ENCODE results near the gene RAD51B. TPM values are rescaled to one million over a fixed set of nuclear protein-coding genes. Genes with fewer than 3 reads are reported as not detected.

RAD51B gene
- total RNA-seq, 2 donors from 2014 or later = 9.3 to 12.1 TPM

- Histone ChIP-seq H3K4me3 (no peak overlapping the region), H3K36me3 (no peaks in the 10 kb centered on the region), H3K27me3 (replicated peaks; ENCODE audit: insufficient read depth) (no peaks in the 10 kb centered on the region), H3K4me1 (ENCODE audit: control insufficient read depth in 1 of 2, low read depth in 2 of 2) (peaks cover 7 to 14% of the 10 kb centered on the region in 2 donors), H3K9me3 (no peaks in the 10 kb centered on the region), H3K27ac (no peak overlapping the region)
- no peak for DNase-seq (ENCODE audit: low spot score)
- TF ChIP-seq CTCF (IDR thresholded peaks at IDR 0.05) = no peak
- no peak for ATAC-seq (ENCODE audit: insufficient number of reproducible peaks, low FRiP score, low read depth)
These were observed 193.7 kb downstream of the RAD51B start for GRCh38 chr14:68013326-68013725.

- Histone ChIP-seq H3K36me3 (no peaks in the 10 kb centered on the region), H3K27me3 (replicated peaks; ENCODE audit: insufficient read depth) (no peaks in the 10 kb centered on the region), H3K9me3 (no peaks in the 10 kb centered on the region), H3K4me1 (ENCODE audit: control insufficient read depth in 1 of 2, low read depth in 2 of 2) (peaks cover 7 to 14% of the 10 kb centered on the region in 2 donors), H3K4me3 (no peak overlapping the region), H3K27ac (no peak overlapping the region)
- DNase-seq (ENCODE audit: low spot score) = no peak
- no peak for TF ChIP-seq CTCF (IDR thresholded peaks at IDR 0.05)
- ATAC-seq (ENCODE audit: insufficient number of reproducible peaks, low FRiP score, low read depth) = no peak
These were observed 195.2 kb downstream of the RAD51B start for GRCh38 chr14:68014771-68015170.

GRCh38 chr14:68015356-68016254 lies 196.0 kb downstream of the RAD51B start:
- no peaks in the 10 kb centered on the region for H3K27me3 ChIP-seq (replicated peaks; ENCODE audit: insufficient read depth)
- H3K36me3 ChIP-seq = no peaks in the 10 kb centered on the region
- no peak overlapping the region for H3K4me3 ChIP-seq
- peaks cover 7 to 14% of the 10 kb centered on the region in 2 donors for H3K4me1 ChIP-seq (ENCODE audit: control insufficient read depth in 1 of 2, low read depth in 2 of 2)
- no peak overlapping the region for H3K27ac ChIP-seq
- H3K9me3 ChIP-seq = no peaks in the 10 kb centered on the region
- no peak for TF ChIP-seq CTCF (IDR thresholded peaks at IDR 0.05)
- DNase-seq (ENCODE audit: low spot score) (no peak), ATAC-seq (ENCODE audit: insufficient number of reproducible peaks, low FRiP score, low read depth) (no peak)

- no peak for DNase-seq (ENCODE audit: low spot score)
- no peak overlapping the region for H3K4me3 ChIP-seq
- TF ChIP-seq CTCF (IDR thresholded peaks at IDR 0.05) = no peak
- peaks cover 7% of the 10 kb centered on the region in 2 donors for H3K4me1 ChIP-seq (ENCODE audit: control insufficient read depth in 1 of 2, low read depth in 2 of 2)
- H3K9me3 ChIP-seq = no peaks in the 10 kb centered on the region
- no peaks in the 10 kb centered on the region for H3K36me3 ChIP-seq
- no peaks in the 10 kb centered on the region for H3K27me3 ChIP-seq (replicated peaks; ENCODE audit: insufficient read depth)
- H3K27ac ChIP-seq = no peak overlapping the region
- ATAC-seq (ENCODE audit: insufficient number of reproducible peaks, low FRiP score, low read depth) = no peak
These were observed 196.8 kb downstream of the RAD51B start for GRCh38 chr14:68016255-68016914.

GRCh38 chr14:68018598-68018997 lies 199.0 kb downstream of the RAD51B start:
- no peaks in the 10 kb centered on the region for H3K27me3 ChIP-seq (replicated peaks; ENCODE audit: insufficient read depth)
- H3K4me3 ChIP-seq = no peak overlapping the region
- H3K27ac ChIP-seq = no peak overlapping the region
- DNase-seq (ENCODE audit: low spot score) = no peak
- H3K4me1 ChIP-seq (ENCODE audit: control insufficient read depth in 1 of 2, low read depth in 2 of 2) = no peaks in the 10 kb centered on the region
- H3K9me3 ChIP-seq = no peaks in the 10 kb centered on the region
- no peaks in the 10 kb centered on the region for H3K36me3 ChIP-seq
- no peak for ATAC-seq (ENCODE audit: insufficient number of reproducible peaks, low FRiP score, low read depth)
- TF ChIP-seq CTCF (IDR thresholded peaks at IDR 0.05) = no peak

Data from thoracic aorta (tissue), 2 donors.